GM19397 (cell line): Measurements from ENCODE around the gene NIT1.

Experiments used
- ATAC-seq: cut with Tn5 transposase; IDR thresholded peaks from one replicate; pipeline ENCODE4 v1.9.1; 2021; ENCODE audit warnings: mild to moderate bottlenecking, moderate library complexity; ENCODE audit not compliant: unreplicated experiment

Gene NIT1

DNA sequence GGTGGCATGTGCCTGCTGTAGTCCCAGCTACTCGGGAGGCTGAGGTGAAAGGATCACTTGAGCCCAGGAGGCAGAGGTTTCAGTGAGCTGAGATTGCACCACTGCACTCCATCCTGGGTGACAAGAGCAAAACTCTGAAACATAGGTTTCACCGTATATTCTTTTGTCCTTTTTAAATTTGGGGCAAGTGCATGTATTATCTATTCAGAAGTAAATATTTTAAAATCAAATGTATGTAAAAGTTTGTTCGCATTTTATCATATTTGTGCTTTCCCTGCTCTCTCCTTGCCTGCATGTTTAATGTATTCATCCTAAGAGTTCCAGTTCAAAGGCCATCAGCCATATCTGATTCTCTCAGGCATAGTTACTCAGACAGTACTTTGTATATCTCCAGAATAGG lies 27.9 kb downstream of the NIT1 start:
- ATAC-seq = no peak

- ATAC-seq = no peak
Observed at GRCh38 chr1:161153176-161153575, 35.3 kb downstream of the NIT1 start.

DNA sequence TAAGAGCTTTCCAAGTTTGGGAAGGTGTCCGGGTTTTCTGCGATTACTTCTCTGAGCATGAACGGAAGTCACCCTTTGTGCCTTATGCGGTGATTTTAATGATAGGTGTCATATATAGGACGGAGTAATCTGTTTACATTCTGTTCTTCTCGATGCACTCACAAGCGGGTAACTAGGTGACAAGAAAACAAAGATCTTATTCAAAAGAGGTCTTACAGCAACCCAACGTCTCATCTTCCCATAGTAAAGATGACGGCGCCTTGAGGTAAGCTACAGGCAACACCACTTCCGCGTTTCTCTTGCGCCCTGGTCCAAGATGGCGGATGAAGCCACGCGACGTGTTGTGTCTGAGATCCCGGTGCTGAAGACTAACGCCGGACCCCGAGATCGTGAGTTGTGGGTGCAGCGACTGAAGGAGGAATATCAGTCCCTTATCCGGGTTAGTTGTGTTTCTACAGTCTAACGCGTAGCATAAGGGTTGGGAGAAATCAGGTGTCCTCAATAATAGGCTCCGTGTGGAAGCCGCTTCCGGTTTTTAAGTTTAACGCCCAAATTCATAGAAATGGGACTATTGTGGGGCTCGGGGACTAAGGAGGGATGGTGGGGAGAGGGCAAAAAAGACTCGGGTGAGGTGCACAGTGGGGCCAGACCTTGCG lies 35.9 kb downstream of the NIT1 start, which contains the start of gene UFC1:
Gene UFC1, plus strand, starts transcription at position 297 of the 656 bp plus-strand sequence. Its CDS starts 20 bp downstream, at position 317.
- peak; percentile 87 for ATAC-seq

GRCh38 chr1:161157867-161158266 lies 40.0 kb downstream of the NIT1 start:
- ATAC-seq = no peak

DNA sequence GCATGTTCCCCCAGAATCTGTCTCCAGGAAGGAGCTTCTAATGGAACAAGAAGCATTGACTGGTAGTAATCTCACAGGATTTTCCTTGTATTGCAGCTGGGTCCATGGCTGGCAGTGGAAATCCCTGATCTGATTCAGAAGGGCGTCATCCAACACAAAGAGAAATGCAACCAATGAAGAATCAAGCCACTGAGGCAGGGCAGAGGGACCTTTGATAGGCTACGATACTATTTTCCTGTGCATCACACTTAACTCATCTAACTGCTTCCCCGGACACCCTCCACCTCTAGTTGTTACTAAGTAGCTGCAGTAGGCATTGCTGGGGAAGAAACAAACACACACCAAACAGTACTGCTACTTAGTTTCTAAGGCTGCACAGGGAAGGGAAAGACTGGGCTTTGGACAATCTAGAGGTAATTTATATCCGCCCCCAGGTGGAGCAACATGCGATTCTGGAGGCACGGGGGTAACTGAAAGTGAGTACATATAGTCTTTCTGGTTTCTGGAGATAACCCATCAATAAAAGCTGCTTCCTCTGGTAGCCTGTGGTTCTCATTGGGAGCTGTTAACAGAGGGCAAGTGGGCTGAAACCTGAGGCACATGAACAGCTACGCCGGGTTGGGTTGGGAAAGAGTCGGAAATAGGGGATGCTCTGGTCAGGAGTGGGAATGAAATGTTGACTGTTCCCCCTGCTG lies 40.6 kb downstream of the NIT1 start:
- no peak for ATAC-seq

- ATAC-seq = peak; percentile 90
Observed at GRCh38 chr1:161159087-161159912, 41.4 kb downstream of the NIT1 start, which contains the start of gene USP21. Gene USP21, plus strand, starts transcription at chr1:161159500. Its CDS starts 1,141 bp downstream, at chr1:161160641.

GRCh38 chr1:161159913-161160243 lies 42.0 kb downstream of the NIT1 start:
- ATAC-seq = no peak

- no peak for ATAC-seq
Observed at GRCh38 chr1:161160671-161161145, 42.8 kb downstream of the NIT1 start.

DNA sequence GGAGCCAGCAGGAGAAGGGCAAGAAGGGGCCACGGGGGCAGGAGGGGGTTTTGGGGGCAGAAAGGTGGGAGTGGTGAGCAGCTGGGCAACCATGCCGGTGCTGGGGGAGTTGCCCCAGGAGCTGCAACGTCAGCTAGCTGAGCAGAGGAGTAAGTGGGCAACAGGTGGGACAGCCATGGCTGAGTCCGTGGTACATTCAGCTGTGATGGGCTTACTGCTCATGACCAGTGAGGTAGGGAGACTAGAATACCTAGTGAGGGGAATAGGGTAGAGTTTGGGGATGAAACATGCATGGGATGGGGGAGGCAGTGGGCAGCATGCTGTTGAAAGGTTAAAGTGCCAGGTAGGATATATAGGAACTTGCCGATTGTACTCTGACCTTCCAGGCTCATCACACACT lies 43.7 kb downstream of the NIT1 start:
- ATAC-seq = no peak

GRCh38 chr1:161162052-161162451 lies 44.1 kb downstream of the NIT1 start:
- ATAC-seq = no peak

GRCh38 chr1:161162806-161163205 lies 44.9 kb downstream of the NIT1 start:
- ATAC-seq = no peak

DNA sequence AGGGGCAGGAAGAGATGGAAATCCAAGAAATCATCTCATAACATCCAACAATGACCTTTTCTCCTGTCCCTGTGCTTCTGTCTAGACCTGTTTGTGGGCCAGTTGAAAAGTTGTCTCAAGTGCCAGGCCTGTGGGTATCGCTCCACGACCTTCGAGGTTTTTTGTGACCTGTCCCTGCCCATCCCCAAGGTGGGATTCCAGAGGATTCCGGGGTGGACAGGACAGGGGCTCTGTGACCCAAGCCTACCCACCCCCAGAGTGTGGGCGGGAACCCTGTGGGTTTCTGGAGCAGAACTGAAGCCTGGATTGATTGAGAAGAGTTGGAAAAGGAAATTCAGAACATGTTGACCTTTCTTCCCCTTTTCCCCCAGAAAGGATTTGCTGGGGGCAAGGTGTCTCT lies 45.9 kb downstream of the NIT1 start:
- ATAC-seq = no peak

DNA sequence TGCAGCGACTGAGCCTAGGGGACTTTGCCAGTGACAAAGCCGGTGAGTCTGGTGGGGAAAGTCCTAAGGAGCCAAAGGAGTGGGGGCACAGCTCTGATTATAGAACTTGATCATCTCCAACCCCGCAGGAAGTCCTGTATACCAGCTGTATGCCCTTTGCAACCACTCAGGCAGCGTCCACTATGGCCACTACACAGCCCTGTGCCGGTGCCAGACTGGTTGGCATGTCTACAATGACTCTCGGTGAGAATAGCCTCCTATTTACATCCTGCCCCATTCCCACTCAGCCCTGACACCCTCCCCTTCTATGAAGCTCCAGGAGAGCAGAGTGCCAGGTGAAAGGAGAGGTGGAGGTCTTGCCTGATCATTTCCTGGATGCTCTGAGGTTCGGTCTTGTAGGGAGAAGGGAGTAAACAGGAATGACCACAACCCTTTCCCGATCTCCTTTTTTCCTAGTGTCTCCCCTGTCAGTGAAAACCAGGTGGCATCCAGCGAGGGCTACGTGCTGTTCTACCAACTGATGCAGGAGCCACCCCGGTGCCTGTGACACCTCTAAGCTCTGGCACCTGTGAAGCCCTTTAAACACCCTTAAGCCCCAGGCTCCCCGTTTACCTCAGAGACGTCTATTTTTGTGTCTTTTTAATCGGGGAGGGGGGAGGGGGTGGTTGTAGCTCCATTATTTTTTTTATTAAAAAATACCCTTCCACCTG lies 47.2 kb downstream of the NIT1 start:
- ATAC-seq = no peak

GRCh38 chr1:161165742-161166668 lies 48.1 kb downstream of the NIT1 start, which contains the start of gene PPOX:
Gene PPOX, plus strand, starts transcription at chr1:161166426. Its CDS starts 422 bp downstream, at chr1:161166848.
- peak; percentile 93 for ATAC-seq

DNA sequence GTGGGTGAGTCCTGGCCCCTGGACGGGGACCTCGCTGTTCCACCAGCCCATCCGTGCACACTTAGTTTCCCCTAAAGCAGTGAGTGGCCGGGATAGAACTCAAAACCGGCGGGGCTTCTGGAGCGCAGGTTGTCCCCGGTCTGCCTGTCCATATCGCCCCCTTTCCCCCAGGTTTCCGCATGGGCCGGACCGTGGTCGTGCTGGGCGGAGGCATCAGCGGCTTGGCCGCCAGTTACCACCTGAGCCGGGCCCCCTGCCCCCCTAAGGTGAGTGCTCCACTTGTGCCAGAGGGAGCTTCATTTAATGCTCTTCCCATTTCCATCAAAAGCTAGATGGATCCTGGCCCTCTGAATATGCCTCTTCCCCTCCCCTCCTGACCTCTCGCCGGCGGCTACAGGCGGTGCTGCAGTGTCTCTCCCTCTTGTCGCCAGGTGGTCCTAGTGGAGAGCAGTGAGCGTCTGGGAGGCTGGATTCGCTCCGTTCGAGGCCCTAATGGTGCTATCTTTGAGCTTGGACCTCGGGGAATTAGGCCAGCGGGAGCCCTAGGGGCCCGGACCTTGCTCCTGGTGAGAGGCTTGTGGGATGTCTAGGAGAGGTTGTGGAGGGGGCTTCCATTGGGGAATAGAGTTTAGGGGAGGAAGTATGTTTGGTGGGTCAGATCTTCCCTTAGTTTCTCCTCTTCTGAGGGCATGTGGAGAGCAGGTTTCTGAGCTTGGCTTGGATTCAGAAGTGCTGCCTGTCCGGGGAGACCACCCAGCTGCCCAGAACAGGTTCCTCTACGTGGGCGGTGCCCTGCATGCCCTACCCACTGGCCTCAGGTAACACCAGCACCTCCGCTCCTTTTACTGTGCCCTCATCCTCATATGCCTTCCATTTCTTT lies 49.0 kb downstream of the NIT1 start:
- no peak for ATAC-seq

- no peak for ATAC-seq
Observed at GRCh38 chr1:161168906-161169305, 51.0 kb downstream of the NIT1 start.
